CD4-positive, alpha-beta T cell treated with Interferon gamma for 1 hour (primary cell): Measurements from ENCODE around the gene XRCC2.

Source experiments
- DNase-seq: peaks from one replicate; pipeline ENCODE4 v3.0.0-alpha.2; 2020

The XRCC2 gene

DNA sequence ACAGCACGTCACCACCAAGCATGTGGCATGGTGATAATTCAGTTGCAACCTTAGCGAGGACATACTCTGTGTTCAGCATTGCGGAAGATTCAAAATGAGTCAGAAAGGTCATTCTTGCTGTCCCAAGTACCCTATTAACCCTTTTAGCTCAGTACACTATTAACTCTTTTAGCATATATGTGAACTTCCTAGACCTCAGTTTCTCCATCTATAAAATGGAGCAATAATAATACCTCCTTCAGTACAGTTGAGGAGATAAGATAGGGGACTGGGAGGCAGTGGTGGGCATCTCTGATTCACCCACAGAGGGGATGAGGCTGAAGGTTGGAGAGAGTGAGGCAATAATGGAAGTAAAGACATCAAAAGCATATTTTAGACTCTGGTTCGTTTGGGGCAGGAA is 67.3 kb downstream of the XRCC2 start:
- no peak for DNase-seq

DNA sequence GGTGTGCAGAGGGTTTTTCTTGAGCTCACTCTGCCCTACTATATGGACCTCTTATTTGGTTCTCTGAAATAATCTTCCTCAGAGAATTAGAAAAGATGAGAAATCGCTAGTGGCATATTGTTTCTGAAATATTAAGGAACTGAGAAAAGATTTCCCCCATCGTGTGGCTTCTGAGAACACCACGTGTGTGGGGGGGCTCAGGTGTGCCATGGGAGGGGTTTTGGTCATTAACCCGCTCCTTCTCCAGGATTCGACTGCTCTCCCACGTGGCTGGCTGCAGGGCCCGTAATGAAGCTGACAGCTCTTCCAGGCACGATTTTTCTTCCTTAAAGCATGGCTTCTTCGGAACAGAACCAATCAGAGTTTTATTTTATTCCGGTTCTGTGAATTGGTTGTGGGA is 67.7 kb downstream of the XRCC2 start:
- no peak for DNase-seq

GRCh38 chr7:152607007-152607406 is 68.9 kb downstream of the XRCC2 start:
- DNase-seq: no peak

- no peak for DNase-seq
Observed at GRCh38 chr7:152602962-152603361, 73.0 kb downstream of the XRCC2 start.

- DNase-seq: no peak
Observed at GRCh38 chr7:152601305-152601798, 74.6 kb downstream of the XRCC2 start.

DNA sequence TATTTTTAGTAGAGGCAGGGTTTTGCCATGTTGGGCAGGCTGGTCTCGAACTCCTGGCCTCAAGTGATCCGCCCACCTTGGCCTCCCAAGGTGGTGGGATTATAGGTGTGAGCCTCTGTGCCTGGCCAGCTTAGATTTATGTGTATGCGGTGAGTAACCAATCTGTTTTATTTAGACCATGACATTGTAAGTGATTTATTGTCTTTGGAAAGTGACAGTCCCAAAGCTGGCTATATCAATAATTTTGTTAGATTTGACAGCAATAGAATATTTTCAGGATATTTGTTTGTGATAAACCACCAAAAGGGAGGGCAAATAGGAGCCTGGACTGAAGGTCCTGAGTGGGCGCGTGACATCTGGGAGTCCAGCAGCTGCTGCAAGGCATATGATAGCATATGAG is 75.7 kb downstream of the XRCC2 start:
- no peak for DNase-seq

GRCh38 chr7:152597507-152597906 is 78.4 kb downstream of the XRCC2 start:
- no peak for DNase-seq

GRCh38 chr7:152596824-152597223 is 79.1 kb downstream of the XRCC2 start:
- no peak for DNase-seq
